Stimulated activated effector memory CD8-positive, alpha-beta T cell treated with anti-CD3 and anti-CD28 coated beads, Interleukin-12 subunit alpha, Interleukin-12 subunit beta, amount 100 ng/mL, for 72 hours (primary cell): ENCODE measurements around the gene SALL1.

ENCODE experiments used
- ATAC-seq: fragments of 150-1000 bp; cut with Tn5 transposase; 2 replicates; pipeline ENCODE4 v1.10.0; 2021
- DNase-seq, 2 donors: peaks; one replicate each; pipeline ENCODE4 v3.0.0; 2021 to 2022; ENCODE audit warnings: low spot score in 2 of 2
- H3K27ac Mint-ChIP-seq: one replicate; pipeline ENCODE4 v1.8.0; 2022; ENCODE audit warnings: mild to moderate bottlenecking, mixed read lengths
- H3K36me3 Mint-ChIP-seq: one replicate; pipeline ENCODE4 v1.8.0; 2022; ENCODE audit warnings: mild to moderate bottlenecking, mixed read lengths
- H3K4me1 Mint-ChIP-seq: one replicate; pipeline ENCODE4 v1.8.0; 2022; ENCODE audit warnings: mixed read lengths
- H3K4me3 Mint-ChIP-seq: one replicate; pipeline ENCODE4 v1.8.0; 2022; ENCODE audit warnings: mild to moderate bottlenecking, mixed read lengths
- H3K9me3 Mint-ChIP-seq: one replicate; pipeline ENCODE4 v1.8.0; 2022; ENCODE audit warnings: mixed read lengths

SALL1 gene

DNA sequence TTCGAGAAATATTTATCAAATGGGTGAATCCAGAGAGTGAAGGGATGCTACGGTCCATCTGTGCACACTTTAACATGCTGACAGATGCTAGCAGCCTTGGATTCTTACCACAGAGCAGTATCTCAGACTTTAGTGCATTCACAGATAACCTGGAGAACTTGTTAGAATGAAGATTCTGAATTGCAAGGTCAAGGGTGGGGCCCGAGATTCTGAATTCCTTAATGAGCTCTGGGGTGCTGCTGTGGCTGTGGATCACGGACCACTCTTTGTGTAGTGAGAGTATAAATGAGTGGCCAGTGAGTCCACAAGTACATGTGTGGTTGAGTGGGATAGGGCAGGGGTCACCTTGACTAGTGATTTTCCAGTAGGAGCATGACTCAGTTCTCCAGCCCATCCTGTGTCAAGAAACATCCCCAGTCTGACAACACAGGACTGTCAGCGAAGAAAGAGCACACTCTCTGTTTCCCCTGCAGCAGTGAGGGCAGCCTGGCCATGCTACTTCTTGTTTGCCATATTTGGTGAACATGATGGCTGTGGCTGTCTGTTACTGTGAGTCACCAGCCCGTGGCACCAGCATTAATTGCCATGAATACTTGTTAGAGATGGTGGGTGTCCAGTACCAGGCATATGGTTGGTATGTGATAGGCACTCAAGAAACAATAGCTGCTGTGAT, 13.0 kb upstream of the SALL1 start:
- H3K36me3 Mint-ChIP-seq = no peaks in the 10 kb centered on the region
- H3K4me3 Mint-ChIP-seq = no peak overlapping the region
- ATAC-seq (no peak), DNase-seq (no peak)
- H3K9me3 Mint-ChIP-seq = no peaks in the 10 kb centered on the region
- H3K27ac Mint-ChIP-seq = no peak overlapping the region
- H3K4me1 Mint-ChIP-seq = no peaks in the 10 kb centered on the region

DNA sequence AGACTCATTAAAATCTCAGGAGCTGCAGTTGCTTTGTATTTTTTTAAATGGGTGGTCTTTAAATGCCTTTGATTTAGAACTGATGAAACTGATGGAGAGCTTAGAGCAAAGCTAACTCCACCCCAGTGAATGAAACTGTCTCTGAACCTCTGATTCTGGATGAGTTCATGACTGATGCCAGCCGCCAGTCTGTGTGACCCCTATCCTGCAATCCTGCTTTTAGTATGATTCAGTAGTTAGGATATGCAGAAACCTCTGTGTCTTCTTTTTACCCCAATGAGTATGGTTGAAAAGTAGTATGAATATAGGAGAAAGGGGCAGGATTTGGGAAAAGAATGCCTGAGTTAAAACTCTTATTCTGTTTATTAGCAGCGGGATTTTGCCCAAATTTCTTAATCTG, 12.3 kb upstream of the SALL1 start:
- ATAC-seq (no peak), DNase-seq (no peak)
- Mint-ChIP-seq H3K36me3 (no peaks in the 10 kb centered on the region), H3K4me3 (no peak overlapping the region), H3K9me3 (no peaks in the 10 kb centered on the region), H3K4me1 (no peaks in the 10 kb centered on the region), H3K27ac (no peak overlapping the region)

DNA sequence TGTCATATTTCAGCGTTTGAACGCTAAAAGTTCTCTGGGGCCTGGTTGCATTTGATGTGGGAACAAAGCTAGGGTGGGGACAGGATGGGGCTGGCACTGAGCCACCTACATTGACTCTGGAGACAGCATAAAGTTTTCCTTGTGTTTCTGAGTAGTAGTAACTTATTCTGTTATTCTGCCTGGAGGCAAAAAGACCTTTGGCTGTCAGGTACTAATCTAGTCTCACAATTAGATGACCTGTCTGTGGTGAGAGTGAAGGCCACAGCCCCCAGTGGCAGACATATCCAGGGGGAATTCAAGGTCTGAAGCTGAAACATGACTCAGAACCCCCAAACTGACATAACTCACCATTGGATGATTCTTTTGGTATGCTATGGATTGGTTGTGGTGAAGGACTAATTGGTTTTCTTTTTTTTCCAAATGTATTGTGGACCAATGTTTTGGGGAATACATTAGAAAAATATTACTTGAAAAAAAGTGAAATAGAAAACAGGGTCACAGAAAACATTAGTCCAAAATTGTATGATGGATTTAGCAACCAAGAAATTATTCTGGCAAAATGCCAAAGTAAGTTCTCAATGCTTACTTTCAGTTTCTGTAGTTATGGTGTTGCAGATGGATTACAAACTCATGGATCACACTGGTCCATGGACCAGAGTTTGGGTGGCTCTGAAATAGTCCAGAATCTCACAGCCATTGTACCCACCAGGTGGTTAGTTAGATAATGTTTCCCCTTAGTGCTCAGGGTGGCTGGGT, 10.5 kb upstream of the SALL1 start:
- Mint-ChIP-seq H3K4me1 (no peaks in the 10 kb centered on the region), H3K4me3 (no peak overlapping the region), H3K9me3 (no peaks in the 10 kb centered on the region), H3K27ac (no peak overlapping the region), H3K36me3 (no peaks in the 10 kb centered on the region)
- ATAC-seq (no peak), DNase-seq (no peak)

DNA sequence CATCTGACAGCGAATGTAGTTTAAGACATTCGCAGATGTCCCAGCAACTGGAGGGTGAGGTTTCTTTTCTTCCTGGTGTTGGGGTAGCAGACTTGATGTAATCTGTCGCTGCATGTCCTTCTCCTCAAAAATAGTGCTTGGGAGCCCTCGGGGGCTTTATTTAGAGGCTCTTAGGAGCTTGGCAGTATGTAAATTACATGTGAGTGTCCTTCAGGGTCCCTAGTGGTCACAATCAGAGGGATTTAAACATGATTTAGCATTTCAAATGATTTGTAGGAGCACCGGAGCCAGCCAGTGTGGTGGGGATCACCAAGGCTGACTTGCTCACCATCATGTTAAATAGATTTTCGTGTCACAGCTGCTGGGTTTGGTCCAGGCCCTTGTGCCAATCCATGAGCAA, 8.8 kb upstream of the SALL1 start:
- H3K36me3 Mint-ChIP-seq = no peaks in the 10 kb centered on the region
- DNase-seq = no peak
- ATAC-seq = no peak
- H3K4me1 Mint-ChIP-seq = no peaks in the 10 kb centered on the region
- no peaks in the 10 kb centered on the region for H3K9me3 Mint-ChIP-seq
- H3K27ac Mint-ChIP-seq = no peak overlapping the region
- H3K4me3 Mint-ChIP-seq = no peak overlapping the region

DNA sequence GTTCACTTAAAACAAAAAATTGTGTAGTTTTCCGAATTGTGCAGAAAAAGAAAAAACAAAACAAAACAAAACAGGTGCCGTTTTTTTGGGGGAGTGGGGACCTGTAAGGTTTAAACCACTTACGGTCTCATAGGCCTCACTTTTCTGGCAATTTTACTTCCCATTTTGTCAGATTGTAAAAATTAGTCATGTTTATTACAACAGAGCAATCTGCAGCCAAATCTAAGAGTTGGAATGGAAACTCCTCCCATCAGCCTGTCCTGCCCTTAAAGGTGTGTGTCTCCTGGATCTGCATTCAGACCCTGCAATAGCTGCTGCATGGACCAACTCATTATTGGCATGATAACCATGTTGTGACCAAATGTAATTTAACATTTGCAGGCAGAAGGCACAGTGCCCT, 8.2 kb upstream of the SALL1 start:
- Mint-ChIP-seq H3K4me1 (no peaks in the 10 kb centered on the region), H3K9me3 (no peaks in the 10 kb centered on the region), H3K27ac (no peak overlapping the region), H3K4me3 (no peak overlapping the region), H3K36me3 (peaks cover 2% of the 10 kb centered on the region)
- DNase-seq = no peak
- ATAC-seq = no peak

DNA sequence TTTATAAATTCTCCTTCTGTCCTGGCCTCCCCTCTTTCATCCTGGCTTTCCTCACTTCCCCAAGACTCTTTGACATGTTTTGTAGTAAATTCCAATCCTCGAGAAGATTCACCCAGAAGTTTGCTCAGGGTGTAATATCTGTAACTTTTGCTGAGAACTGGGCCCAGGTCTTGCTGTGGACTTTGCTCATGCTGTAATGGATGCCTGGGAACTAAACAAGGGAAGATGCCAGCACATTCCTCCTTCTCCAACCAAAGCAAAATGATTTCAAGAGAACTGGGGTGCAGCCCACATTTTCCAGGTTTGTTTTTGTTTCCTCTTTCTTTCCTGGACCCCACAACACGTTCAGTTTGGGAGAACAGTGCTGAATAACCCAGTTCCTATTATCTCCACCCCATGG, 6.6 kb upstream of the SALL1 start:
- H3K9me3 Mint-ChIP-seq = peaks cover 3% of the 10 kb centered on the region
- H3K4me3 Mint-ChIP-seq = no peak overlapping the region
- DNase-seq (no peak), ATAC-seq (no peak)
- no peak overlapping the region for H3K27ac Mint-ChIP-seq
- peaks cover 18% of the 10 kb centered on the region for H3K36me3 Mint-ChIP-seq
- H3K4me1 Mint-ChIP-seq = no peaks in the 10 kb centered on the region

DNA sequence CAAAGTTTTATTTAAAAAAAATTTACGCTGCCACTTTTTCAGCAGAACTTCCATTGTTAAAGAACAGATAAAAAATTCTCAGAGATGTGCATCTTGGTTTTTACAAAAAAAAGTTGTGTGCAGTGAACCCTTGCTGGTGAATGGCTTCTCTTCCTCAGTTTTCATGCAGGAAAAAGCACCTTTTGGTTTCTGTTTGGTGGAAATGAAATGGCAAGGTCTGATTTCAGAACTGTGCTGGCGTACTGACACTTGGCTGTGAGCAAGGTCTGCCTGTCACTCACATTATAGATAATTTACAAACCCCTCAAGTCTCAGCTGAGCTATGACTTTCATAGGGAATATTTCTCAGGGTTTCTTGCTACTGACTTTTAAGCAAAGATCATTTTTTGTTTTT, 5.7 kb upstream of the SALL1 start:
- DNase-seq (no peak), ATAC-seq (no peak)
- Mint-ChIP-seq H3K27ac (no peak overlapping the region), H3K4me3 (no peak overlapping the region), H3K36me3 (peaks cover 22% of the 10 kb centered on the region), H3K4me1 (no peaks in the 10 kb centered on the region), H3K9me3 (peaks cover 3% of the 10 kb centered on the region)

DNA sequence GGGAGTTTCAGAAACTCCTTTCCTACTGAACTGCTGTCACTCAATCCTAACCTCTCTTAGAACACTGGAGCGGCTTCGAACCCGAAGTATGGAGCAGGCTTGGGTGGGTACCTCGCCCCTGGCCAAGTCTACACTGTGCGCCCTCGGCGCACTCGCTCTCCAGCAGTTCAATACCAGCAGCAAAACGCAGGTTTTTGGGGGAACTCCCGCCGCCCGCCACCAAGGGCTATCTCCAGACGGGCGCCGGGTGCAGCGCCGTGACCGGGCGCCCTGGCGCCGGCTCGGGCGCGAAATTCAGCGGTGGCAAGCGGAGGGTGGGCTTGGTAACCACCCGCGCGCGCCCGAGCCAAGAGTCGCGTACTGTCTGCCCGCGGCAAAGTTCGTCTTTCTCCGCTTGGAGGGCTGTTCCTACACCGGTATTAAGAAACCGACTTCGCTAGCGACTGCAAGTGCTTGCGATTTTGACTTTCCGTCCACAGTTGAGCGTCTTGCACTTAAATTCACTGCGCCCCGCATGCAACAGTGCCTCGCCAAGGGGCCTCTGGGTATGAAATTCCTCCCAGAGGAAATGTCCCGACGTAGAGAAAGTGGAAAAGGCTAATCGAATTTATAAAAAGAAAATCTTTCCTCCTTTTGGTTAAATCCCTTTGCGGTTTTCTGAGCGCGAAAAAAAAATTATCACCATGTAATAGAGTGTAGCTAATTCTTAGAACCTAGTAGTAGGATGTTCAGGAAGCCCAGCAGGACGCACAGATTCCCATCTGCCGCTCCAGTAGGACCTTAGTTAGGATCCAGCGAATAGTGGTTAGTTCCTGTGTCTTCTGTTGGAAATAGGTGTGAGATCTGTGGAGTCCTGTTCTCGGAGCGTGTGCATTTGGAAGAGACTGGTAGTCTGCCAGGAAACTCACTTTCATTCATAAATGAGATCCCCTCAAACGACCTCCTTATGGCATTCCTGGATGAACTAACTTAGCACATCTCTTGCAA, 5.0 kb upstream of the SALL1 start:
- Mint-ChIP-seq H3K4me1 (no peaks in the 10 kb centered on the region), H3K4me3 (no peak overlapping the region), H3K9me3 (peaks cover 3% of the 10 kb centered on the region), H3K27ac (no peak overlapping the region), H3K36me3 (peaks cover 23% of the 10 kb centered on the region)
- no peak for DNase-seq
- no peak for ATAC-seq

DNA sequence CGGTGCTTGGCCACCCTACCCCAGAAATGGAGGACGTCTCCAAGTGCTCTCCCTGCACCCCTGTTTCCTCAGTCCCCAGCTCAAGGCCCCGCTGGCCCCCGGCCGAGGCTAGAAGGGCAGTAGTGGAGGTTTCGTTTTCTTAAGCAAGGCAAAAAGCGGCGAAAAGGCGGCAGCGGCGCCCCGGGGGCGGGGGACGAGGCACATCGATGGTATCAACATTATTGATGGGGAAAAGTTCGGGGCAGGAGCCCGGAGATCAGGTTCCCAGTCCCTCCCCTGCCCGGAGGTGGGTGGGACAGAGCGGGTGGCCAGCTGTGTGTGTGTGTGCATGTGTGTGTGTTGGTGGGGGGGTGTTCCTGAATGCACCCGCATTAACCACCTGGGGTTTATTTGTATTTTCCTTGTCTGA, 4.1 kb upstream of the SALL1 start:
- ATAC-seq (no peak), DNase-seq (no peak)
- Mint-ChIP-seq H3K9me3 (peaks cover 3% of the 10 kb centered on the region), H3K4me1 (no peaks in the 10 kb centered on the region), H3K27ac (no peak overlapping the region), H3K4me3 (no peak overlapping the region), H3K36me3 (peaks cover 27% of the 10 kb centered on the region)

DNA sequence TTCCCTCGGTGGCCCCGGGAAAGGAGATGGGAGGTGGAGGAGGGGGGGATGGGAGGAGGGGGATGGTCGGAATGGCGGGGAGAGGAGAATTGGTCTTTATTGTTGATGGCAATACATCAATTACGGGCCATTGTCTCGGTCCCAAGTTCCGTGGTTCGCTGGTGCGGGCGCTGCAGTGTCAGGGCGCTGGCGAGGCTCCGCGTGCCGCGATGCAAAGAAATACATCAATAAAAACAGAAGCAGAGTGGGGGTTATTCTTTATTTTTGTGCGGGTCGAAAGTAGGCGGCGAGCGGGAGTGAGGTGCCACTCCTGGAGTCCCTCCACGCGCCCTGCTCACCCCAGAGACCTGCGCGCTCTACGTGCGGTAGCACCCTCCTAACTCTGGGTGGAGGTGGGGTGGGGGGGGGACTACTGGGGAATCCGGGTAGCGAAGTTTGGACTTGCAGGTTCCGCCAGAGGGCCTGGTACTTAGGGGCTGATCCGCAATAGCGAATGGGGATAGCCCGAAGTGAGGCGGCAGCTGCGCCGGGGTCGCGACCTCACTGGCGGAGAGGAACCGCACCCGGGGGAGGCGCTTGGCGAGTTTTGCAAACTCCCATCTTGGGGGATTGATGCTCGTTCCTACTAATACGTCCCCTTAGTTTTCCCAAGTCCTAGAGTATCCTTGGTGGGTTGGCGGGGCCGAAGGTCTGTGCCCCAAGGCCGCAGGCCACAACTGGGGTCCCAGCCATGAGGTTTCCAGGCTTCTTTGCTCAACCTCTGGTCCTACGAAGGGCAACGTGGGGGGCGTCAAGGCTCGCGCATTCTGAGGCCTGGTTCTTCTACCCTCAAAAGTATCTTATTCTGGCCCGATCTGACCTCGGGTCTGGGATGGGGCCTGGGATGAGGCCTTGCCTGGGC, 3.5 kb upstream of the SALL1 start:
- ATAC-seq = no peak
- Mint-ChIP-seq H3K9me3 (peaks cover 3% of the 10 kb centered on the region), H3K4me1 (no peaks in the 10 kb centered on the region), H3K36me3 (peaks cover 27% of the 10 kb centered on the region), H3K4me3 (no peak overlapping the region), H3K27ac (no peak overlapping the region)
- DNase-seq = no peak

DNA sequence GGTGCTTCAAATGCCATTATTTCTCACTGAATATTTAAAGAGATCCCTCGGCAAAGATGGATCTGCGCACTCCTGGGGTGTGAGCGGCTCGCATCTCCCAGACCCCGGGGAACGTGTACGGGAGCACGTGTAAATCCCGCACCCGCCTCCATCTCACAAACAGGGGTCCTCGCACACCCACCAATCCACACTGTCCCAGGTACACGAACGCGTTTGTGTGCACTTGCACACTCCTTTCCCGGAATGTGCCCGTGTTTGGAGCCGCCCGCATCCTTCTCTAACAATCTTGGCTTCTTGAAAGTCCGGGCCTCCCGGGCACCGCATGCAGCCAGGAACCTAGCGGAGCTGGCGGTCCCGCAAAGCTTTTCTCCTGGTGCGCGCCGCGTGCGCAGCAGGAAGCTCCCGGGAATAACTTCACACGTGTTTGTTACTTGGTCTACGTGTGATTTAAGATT, 2.5 kb upstream of the SALL1 start:
- Mint-ChIP-seq H3K9me3 (peaks cover 3% of the 10 kb centered on the region), H3K4me1 (no peaks in the 10 kb centered on the region), H3K4me3 (no peak overlapping the region), H3K36me3 (peaks cover 27% of the 10 kb centered on the region), H3K27ac (no peak overlapping the region)
- DNase-seq = no peak
- no peak for ATAC-seq

DNA sequence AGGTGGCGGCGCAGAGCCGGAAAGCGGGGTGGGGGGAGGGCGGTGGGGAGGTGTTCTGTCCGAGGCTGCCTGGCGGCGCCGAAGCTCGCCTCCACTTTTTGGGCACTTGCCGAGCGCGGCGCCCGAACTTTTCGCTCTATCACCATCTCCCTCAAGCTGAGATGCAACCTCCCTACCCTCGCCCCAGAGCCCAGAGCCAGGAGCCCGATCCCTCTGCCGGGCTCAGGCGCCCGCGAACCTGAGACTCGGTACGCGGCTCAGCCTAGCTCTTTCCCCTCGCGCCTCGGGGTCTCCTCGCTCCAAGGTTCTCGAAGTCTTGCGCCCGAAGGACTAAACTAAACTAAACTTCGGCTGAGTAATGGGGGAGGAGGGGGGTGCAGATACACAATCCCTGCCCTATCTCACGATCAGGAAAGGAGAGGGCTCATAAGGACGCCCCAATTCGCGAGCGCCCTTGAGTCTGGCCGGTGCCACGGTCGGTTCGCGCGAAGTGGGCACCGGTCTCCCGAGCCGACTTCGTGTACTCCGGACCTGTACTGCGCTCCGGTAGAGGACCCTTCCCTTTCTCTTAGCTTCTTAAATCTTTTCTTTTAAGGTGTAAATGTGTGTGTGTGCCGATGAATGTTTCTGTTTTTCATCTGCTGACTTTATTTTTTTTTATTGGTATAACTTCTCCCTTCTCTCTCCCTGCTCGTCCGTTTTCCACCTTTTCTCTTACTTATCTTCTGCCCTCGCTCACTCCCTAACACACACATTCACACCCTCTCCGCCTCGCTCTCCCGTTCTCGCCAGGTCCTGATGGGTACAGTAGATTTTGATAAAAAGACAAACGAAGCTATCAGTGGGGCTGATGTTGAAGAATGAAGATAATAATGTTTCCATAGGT, 1.9 kb upstream of the SALL1 start:
- Mint-ChIP-seq H3K36me3 (peaks cover 27% of the 10 kb centered on the region), H3K27ac (no peak overlapping the region), H3K4me3 (no peak overlapping the region), H3K9me3 (peaks cover 3% of the 10 kb centered on the region), H3K4me1 (no peaks in the 10 kb centered on the region)
- DNase-seq (no peak), ATAC-seq (no peak)

DNA sequence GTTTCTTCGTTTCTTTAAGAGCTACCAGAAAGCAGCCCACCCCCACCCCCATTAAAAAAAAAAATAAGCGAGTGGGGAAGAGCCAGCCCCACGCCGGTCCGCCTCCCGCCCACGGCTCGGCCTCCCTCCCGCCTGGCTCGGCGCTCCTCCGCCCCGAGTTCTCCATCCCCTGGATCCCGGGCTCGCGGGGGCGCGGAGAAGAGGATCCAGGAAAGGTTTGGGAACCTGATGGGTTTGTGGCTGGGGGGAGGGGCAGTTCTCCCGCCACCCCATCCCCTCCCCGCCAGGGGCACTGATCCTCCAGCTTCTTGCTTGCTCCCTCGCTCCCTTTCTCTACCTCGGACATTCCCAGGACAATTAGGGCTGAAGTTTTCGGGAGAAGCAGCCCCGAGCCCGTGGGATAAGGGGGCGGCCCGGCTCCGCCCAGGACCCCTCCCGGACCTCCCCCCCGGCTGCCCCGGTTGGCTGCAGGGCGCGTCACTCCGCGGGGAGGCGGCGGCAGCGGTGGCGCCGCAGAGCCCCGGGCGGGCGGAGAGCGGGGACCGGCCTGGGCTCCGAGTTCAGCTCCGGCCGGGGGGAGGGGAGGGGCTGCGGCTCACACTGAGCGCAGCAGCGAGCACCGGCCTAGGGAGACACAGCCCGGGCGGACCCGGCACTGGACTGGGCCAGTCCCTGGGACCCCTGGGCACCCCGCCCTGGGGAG, 1.0 kb upstream of the SALL1 start:
- H3K36me3 Mint-ChIP-seq = peaks cover 27% of the 10 kb centered on the region
- DNase-seq = no peak

More for the DNA sequence above, 1.0 kb upstream of the SALL1 start:
- no peak overlapping the region for H3K27ac Mint-ChIP-seq
- no peaks in the 10 kb centered on the region for H3K4me1 Mint-ChIP-seq
- peaks cover 3% of the 10 kb centered on the region for H3K9me3 Mint-ChIP-seq
- no peak overlapping the region for H3K4me3 Mint-ChIP-seq
- no peak for ATAC-seq
